Kidney epithelial cell (primary cell): ENCODE results near the gene ASPSCR1. TPM values are rescaled to one million over a fixed set of nuclear protein-coding genes. Genes with fewer than 3 reads are reported as not detected.
"Not testable (repeated sequence)": the region's sequence is repeated elsewhere in the genome, so short reads cannot be mapped to it uniquely, and the experiment has no call there.

Source experiments
- DNase-seq: peaks from one replicate; pipeline ENCODE4 v3.0.0-alpha.2; 2010; ENCODE audit warnings: low read depth
- H3K27me3 ChIP-seq: 2 replicates; pipeline ENCODE4 v1.6.0; 2011; ENCODE audit warnings: low read length; ENCODE audit not compliant: control insufficient read depth, insufficient read depth
- H3K36me3 ChIP-seq: 2 replicates; pipeline ENCODE4 v1.5.1; 2011; ENCODE audit warnings: low read length; ENCODE audit not compliant: control insufficient read depth, insufficient read depth
- H3K4me3 ChIP-seq: 2 replicates; pipeline ENCODE4 v1.5.1; 2011; ENCODE audit warnings: low read depth, mild to moderate bottlenecking, control low read depth, low read length
- total RNA-seq: library from RNA; depleted of rRNA; stranded (reverse); fragments of >200 nt; gene quantifications from 2 replicates; pipeline ENCODE4 v1.2.3, GENCODE V29; 2015
- TF ChIP-seq, protein P1 (sequence below): IDR thresholded peaks from 2 replicates; pipeline ENCODE4 v1.5.1; 2011; ENCODE audit warnings: mild to moderate bottlenecking, moderate library complexity, low read length, control low read depth, inconsistent platforms; ENCODE audit not compliant: insufficient read depth, poor library complexity, severe bottlenecking

Gene ASPSCR1
- total RNA-seq, 1 donor from 2014 or later: 19.5 TPM

DNA sequence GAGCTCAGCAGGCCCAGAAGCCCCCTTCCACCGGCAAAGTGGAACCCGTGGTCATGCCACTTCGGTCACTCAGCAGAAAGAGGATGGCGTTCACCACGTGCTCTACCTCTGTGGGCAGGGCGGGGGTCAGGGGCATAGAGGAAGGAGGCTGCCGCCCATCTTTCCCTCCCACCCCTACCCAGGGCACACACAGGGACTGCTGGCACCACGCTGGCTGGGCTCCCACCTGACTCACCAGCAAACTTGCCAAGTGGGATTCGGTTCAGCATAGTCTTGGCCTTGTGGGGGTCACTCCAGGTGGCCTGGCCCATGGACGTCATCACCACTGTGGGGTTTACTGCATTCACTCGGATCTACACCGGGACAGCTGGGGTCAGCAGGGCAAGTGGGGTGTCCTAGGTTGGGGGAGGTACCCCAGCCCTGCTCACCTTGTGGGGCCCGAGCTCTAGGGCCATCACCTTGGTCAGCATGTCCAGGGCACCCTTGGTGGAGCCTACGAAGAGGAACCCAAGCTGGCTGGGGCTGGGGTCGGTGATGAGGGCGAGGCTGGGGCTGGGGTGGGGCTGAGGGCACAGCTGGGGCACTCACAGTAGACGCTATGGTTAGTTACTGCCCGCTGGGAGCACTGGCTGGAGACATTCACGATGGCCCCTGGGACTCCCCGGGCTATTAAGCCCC, 58.7 kb downstream of the ASPSCR1 start:
- Histone ChIP-seq H3K4me3 (no peak overlapping the region), H3K36me3 (no peaks in the 10 kb centered on the region), H3K27me3 (peaks cover 3% of the 10 kb centered on the region)
- DNase-seq: no peak
- TF ChIP-seq, protein P1, sequence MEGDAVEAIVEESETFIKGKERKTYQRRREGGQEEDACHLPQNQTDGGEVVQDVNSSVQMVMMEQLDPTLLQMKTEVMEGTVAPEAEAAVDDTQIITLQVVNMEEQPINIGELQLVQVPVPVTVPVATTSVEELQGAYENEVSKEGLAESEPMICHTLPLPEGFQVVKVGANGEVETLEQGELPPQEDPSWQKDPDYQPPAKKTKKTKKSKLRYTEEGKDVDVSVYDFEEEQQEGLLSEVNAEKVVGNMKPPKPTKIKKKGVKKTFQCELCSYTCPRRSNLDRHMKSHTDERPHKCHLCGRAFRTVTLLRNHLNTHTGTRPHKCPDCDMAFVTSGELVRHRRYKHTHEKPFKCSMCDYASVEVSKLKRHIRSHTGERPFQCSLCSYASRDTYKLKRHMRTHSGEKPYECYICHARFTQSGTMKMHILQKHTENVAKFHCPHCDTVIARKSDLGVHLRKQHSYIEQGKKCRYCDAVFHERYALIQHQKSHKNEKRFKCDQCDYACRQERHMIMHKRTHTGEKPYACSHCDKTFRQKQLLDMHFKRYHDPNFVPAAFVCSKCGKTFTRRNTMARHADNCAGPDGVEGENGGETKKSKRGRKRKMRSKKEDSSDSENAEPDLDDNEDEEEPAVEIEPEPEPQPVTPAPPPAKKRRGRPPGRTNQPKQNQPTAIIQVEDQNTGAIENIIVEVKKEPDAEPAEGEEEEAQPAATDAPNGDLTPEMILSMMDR: no peak

DNA sequence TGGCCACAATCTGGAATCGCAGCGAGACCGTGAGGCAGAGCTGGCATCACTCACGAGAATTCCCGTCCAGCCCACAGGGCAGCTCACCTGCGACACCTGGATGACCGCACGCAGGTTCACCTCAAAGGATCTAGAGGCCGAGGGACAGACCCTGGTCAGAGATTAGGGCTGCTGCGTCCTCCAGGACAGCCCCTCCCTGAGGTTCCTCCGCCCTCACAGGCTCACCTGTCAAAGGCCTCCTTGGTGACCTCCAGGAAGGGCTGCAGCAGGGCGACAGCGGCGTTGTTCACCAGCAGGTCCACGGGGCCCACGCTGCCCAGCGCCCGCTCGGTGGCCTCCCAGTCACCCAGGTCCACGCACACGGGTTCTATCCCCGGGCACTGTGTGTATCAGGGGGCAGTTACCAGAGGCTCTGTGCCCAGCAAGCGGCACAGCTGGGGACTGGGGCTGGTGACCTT, 59.2 kb downstream of the ASPSCR1 start:
- Histone ChIP-seq H3K4me3 (peak overlapping the region; percentile 45), H3K27me3 (peaks cover 3% of the 10 kb centered on the region), H3K36me3 (no peaks in the 10 kb centered on the region)
- TF ChIP-seq, protein P1: no peak
- no peak for DNase-seq

DNA sequence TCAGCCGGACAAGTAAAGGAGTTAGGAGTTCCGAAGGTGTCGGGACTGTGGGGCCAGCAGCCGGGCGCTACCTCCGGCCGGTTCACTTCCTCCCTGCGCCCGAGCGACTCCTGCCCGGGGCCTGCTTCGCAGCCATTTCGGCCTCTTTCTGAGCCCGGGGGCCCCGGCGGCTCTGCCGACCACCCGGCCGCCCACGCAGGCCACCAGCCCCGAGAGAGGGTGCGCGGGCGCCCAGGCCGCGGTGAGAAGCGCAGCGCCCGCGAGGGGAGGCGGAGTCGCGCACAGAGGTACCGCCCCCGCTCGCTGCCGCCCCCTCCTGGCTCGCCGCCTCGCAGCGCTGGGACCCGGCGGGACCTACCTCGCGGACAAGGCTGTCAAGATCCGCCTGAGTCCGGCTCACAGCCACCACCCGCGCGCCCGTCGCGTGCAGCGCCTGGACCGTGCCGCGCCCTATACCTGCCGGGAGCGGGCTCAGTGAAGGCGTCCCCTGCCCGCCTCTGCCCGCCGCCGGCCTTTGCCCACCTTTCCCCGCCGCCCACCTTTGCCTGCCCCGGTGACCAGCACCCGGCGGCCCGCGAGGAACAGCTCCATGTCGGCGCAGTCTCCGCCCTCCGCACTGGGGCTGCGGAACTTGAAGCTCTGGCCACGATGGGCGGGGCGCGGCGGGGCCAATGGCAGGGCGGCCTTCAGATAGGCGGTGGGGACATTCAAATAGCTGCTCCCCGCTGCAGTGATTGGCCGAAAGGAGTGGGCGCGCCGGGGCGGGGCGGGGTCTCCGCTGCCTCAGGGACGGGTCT, 59.9 kb downstream of the ASPSCR1 start, which contains the start of gene DCXR:
Gene DCXR (minus strand): TSS at position 606 of the 797 bp plus-strand sequence. CDS start 15 bp downstream, at position 591.
- H3K36me3 ChIP-seq: no peaks in the 10 kb centered on the region
- peak within 1 kb of the TSS; percentile 45 for H3K4me3 ChIP-seq
- TF ChIP-seq, protein P1: peak; percentile 49
- peaks cover under 1% of the 10 kb centered on the region for H3K27me3 ChIP-seq
- DNase-seq: peak; percentile 87

DNA sequence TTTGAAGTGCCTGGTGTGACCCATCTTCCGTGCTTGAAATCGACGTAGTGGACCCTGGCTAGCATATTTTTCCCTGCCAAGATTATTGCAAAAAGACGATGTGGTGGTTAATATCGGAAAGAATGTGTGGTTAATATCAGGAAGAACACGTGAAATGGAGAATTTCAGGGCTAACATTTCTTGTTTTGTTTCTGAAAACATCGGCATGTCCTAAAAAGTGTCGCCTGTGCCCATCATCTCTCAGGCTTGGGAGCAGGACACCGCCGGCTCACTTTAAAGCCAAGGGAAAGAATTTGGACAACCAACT, 60.4 kb downstream of the ASPSCR1 start:
- TF ChIP-seq, protein P1: no peak
- H3K4me3 ChIP-seq: no peak overlapping the region
- no peaks in the 10 kb centered on the region for H3K36me3 ChIP-seq
- DNase-seq: no peak
- no peaks in the 10 kb centered on the region for H3K27me3 ChIP-seq

DNA sequence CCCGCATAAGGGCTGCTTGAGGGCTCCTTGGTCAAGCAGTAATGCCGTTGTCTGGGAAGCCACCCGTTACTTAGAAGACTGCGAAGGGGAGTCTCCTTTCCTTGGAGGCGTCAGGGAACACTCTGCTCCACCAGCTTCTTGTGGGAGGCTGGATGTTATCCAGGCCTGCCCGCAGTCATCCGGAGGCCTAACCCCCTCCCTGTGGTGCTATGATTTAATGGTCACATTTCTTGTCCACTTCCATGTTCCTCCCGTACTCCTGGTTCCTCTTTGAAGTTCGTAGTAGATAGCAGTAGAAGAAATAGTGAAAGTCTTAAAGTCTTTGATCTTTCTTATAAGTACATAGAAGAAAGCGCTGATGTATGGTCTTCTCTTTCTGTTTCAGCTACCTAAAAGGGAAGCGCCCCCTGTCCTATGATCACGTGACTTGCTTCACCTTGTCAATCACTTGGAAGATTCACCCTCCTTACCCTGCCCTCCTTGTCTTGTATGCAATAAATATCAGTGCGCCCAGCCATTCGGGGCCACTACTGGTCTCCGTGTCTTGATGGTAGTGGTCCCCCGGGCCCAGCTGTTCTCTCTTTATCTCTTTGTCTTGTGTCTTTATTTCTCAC, 61.5 kb downstream of the ASPSCR1 start:
- not testable (repeated sequence) for H3K36me3 ChIP-seq, H3K27me3 ChIP-seq, DNase-seq, H3K4me3 ChIP-seq

DNA sequence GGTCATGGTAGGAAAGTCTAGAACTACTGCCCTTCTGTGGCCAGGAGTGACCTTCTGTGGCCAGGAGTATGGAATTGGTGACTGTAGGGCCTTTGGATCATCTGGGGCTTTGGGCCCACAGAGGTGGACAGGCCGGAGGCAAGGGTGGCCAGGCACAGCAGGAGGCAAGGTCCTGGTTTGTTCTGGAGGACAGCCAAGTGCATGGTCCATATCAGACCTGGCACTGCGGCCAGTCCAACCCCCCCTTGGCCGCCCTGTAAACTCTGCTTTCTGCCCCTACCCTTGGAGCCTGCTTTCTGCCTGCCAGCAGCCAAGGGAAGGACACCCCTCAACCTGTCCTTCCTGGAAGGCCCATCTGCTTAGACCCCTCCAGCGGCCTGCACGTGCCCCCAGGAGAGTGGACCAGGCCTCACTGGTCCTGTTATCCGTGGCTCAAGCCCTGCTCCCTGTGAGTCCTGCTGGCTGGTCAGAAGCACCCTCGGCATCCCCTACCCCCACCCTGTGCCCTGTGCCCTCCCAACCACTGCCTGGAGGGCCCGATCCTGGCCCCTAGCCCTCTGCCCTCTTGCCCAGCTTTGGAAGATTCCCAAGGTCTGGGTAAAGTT, 62.4 kb downstream of the ASPSCR1 start:
- TF ChIP-seq, protein P1: no peak
- H3K36me3 ChIP-seq: no peaks in the 10 kb centered on the region
- H3K4me3 ChIP-seq: no peak overlapping the region
- DNase-seq: no peak
- no peaks in the 10 kb centered on the region for H3K27me3 ChIP-seq
